OCI-LY3 (cell line): ENCODE data around the gene NAA10.

Experiments
- EZH2phosphoT487 ChIP-seq: fragments of 200-600 bp; shearing (Covaris generic); IDR thresholded peaks from 2 replicates; pipeline ENCODE4 v1.6.1; 2018; ENCODE audit warnings: antibody characterized with exemption, mixed run types, low read depth
- TF ChIP-seq, protein P1 (sequence below): fragments of 200-600, 300-600 bp; sonication (generic); IDR thresholded peaks from 2 replicates; pipeline ENCODE4 v1.5.1; 2014; ENCODE audit warnings: antibody characterized with exemption, low read length, low read depth

DNA sequence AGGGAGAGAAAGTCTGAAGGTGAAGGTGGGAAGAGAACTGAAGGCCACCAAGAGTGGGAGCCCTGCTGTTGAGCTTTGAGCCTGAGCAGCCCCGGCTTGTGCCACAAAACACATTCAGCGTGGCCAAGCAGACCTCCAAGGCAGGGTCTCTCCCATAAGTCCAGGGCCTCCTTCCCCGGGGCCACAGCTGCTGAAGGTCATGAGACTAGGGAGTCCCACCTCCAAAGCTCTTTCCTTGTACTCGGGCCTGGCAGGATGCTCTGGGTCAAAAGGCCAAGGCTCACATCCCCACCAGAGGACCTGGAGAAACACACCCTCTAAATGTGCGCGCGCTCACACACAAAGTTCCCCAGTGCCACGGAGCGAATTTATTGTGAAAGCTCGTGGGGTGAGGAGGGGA is 5.3 kb downstream of the NAA10 start:
- TF ChIP-seq EZH2phosphoT487 = no peak
- TF ChIP-seq, protein P1, sequence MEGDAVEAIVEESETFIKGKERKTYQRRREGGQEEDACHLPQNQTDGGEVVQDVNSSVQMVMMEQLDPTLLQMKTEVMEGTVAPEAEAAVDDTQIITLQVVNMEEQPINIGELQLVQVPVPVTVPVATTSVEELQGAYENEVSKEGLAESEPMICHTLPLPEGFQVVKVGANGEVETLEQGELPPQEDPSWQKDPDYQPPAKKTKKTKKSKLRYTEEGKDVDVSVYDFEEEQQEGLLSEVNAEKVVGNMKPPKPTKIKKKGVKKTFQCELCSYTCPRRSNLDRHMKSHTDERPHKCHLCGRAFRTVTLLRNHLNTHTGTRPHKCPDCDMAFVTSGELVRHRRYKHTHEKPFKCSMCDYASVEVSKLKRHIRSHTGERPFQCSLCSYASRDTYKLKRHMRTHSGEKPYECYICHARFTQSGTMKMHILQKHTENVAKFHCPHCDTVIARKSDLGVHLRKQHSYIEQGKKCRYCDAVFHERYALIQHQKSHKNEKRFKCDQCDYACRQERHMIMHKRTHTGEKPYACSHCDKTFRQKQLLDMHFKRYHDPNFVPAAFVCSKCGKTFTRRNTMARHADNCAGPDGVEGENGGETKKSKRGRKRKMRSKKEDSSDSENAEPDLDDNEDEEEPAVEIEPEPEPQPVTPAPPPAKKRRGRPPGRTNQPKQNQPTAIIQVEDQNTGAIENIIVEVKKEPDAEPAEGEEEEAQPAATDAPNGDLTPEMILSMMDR = no peak
